Measurements from ENCODE around the gene GNG2.

The GNG2 gene

DNA sequence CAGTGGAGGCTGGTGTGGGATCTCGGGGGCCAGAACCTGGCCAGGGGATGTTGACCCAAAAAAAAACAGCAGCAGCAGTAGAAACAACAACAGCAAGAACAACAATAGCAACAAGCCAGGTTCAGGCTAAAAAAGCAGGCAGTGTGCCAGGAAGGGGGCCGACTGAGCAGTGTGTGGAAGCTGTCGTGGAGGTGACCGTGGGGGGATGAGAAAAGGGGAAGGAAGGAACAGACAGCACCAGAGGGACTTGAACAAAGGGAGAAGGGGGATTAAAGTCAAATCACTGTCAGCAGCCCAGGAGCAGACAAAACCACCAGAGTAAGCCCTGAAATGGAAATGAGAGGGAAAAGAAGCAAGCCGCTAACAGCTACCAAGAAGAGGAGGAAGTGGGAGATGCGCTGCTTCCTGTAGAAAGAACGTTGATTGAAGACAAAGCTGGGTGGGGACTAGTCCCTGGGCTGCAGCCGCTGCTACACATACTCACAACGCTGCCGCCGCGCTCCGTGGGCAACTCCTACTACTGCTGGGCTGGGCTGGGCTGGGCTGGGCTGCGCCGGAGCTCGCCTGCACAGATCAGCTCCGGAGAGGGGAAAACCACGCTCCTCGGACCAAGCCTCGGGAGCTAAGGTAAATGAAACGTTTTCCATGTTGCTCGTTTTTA lies at the start of gene GNG2:
GNG2 (plus strand) TSS at position 449 of the 661 bp plus-strand sequence. CDS start 90,067 bp downstream, outside the sequence.
- DNase-seq (ENCODE audit: low spot score), result peak; percentile 66

GRCh38 chr14:51811706-51812105 lies 48.7 kb upstream of the GNG2 start:
- no peak for DNase-seq (ENCODE audit: low spot score)

DNA sequence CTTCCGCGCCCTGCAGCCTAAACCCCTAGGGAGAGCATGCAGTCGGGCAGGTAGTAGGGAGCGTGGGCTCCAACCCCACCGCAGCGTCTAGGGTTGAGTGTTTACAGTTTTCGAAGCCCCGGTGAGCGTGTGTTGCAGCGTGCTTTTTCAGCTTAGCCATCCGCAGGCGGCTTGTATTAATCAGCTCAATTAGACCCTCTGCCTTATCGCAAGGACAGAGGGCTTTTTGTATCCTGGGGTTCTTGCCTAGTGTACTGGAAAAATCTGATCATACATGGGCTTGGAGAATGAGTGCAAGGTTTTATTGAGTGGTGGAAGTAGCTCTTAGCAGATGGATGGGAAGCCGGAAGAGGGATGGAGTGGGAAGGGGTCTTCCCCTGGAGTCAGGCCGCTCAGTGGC lies 44.4 kb upstream of the GNG2 start:
- no peak for DNase-seq (ENCODE audit: low spot score)

- no peak for DNase-seq (ENCODE audit: low spot score)
Measured at GRCh38 chr14:51817326-51817725, 43.1 kb upstream of the GNG2 start.

DNA sequence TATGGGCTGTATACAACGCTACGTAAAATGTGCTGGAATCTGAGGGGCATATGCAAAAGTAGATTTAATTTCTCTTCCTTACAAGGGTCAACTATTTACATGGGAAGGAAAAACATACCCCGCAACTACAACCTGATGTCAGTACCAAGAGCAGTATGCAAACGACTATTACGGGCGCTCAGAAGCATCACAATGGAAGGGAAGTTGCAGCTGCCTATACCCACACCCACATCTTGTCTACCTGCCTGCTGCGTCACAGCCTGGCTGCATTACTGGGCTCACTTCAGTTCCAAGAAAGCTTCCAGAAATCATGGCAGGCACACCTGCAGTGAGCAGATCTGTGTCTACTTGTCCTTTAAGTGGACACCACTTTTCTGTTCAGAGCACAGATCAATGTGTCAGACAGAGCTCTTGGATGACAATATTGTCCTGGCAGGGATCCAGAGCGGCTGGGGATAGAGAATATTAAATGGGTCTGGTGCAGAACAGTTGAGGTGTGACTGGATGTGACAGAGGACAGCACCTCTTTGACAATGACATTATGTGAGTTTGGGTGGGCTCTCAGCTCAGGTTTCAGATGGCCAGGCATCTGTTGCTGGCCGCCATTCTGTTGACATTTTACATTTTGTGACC lies 41.5 kb upstream of the GNG2 start:
- no peak for DNase-seq (ENCODE audit: low spot score)

GRCh38 chr14:51821822-51822221 lies 38.6 kb upstream of the GNG2 start:
- no peak for DNase-seq (ENCODE audit: low spot score)

- no peak for DNase-seq (ENCODE audit: low spot score)
Measured at GRCh38 chr14:51822499-51822898, 37.9 kb upstream of the GNG2 start.

- peak; percentile 50 for DNase-seq (ENCODE audit: low spot score)
Measured at GRCh38 chr14:51823706-51824105, 36.7 kb upstream of the GNG2 start.

DNA sequence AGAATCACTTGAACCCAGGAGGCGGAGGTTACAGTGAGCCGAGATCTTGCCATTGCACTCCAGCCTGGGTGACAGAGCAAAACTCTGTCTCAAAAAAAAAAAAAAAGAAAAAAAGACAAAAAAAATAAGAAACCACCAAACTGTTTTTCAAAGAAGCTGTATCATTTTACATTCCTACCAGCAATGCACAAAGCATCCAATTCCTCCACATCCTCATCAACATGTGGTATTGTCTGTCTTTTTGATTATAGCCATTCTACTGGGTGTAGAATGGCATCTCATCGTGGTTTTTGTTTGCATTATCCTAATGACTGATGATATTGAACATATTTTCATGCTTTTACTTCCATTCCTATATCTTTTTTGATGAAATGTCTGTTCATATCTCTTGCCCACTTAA lies 36.2 kb upstream of the GNG2 start:
- no peak for DNase-seq (ENCODE audit: low spot score)

GRCh38 chr14:51825926-51826325 lies 34.5 kb upstream of the GNG2 start:
- DNase-seq (ENCODE audit: low spot score), result no peak

DNA sequence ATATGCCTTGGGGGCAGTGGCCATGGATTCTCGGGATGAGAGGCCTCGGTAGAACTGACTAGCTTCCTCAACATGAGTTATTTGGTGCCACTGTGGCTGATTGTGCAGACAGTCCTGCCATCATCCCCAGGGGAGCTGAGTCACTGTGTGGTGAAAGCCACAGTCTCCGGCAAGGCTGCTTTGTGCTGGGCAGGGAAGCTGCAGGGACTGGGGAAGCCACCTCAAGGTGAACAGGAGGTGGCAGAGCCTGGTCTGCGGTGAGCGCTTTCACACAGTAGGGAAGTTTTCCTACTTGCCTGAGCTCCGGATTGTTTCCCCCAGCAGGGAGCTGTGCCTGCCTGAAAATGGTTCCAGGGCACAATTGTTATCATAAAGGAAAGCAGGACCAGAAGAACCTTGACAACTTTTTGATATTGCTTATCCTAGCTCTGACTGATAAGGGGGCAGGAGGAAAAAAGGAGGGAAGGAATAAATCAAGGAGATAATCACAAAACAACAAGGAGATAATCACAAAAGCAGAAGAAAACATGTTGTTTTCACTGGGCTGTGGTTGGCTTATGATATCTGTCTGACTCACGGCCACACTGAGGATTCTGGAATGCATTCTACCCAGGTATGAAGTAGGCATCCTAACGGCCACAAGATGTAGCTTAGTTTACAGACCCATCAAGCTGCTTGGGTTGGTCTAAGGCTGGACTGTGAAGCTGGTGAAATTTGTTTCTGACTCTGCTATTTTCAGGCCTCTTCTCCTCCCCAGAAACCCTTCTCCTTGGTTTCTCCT lies 32.2 kb upstream of the GNG2 start:
- DNase-seq (ENCODE audit: low spot score), result peak; percentile 37

- DNase-seq (ENCODE audit: low spot score), result no peak
Measured at GRCh38 chr14:51834240-51834639, 26.2 kb upstream of the GNG2 start.

DNA sequence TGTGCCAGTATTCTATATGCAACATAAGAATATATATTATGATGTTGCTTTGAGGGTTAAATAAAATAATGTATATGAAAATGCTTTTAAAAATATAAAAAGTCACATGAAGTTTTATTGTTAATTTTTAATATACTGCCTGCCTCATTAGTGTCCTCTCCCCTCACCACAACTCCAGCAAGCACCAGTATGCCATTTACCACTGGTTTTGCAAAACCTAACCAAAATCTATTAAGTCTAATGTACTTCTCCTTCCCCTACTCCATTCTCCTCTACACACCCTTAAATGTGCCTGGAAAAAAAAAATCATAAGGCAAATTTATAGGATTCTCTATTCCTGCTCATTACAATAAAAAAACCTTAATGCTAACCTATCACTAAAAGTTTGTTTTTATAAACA lies 24.0 kb upstream of the GNG2 start:
- no peak for DNase-seq (ENCODE audit: low spot score)

- no peak for DNase-seq (ENCODE audit: low spot score)
Measured at GRCh38 chr14:51844081-51844881, 16.1 kb upstream of the GNG2 start.

DNA sequence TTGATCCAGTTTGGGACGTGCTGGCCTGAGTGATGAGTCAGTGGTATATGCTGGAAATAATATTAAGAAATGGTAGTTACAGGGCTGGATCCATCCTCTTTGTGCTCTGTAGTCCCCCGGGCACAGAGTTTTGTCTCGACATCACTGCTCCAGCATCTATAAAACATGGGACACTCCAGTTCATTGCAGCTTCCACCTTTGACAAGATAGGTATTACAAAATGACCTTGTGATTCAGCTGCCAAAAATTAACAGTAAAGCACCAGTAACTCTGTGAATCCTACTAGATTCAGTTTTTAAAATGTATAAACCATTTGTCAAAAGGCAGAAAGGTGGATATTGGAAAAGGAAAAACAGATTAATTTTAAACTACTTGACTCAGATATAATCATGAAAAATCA lies 14.6 kb upstream of the GNG2 start:
- DNase-seq (ENCODE audit: low spot score), result no peak

- no peak for DNase-seq (ENCODE audit: low spot score)
Measured at GRCh38 chr14:51846631-51847488, 13.6 kb upstream of the GNG2 start.

DNA sequence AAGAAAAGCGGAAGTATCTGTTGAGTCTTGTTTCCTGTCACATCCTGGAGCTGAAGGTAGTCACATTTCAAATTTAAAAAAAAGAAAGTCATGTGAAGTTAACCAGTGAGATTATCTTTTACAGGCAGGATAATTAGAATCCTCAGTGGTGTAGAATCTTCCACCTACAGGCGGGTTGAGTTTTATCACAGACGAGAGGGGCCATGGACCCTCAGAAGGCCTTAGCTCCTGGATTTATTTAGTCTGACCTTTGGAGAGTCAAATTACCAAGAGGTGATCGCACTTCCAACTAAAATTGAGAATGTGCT lies 13.0 kb upstream of the GNG2 start:
- no peak for DNase-seq (ENCODE audit: low spot score)

- no peak for DNase-seq (ENCODE audit: low spot score)
Measured at GRCh38 chr14:51848120-51848519, 12.3 kb upstream of the GNG2 start.

DNA sequence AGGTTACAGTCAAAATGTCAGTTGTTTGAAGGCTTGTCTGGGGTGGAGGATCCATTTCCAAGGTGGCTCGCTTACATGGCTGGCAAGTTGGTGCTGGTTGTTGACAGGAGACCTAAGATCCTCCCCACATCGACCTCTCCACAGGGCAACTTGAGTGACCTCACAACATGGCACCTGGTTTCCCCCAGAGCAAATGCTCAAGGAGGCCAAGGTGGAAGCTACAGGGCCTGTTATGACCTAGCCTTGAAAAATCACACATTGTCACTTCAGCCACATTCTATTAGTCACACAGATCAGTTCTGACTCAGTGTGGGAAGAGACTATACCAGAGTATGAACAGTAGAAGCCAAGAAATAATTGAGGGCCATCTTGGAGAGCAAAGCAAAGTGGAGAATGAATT lies 11.3 kb upstream of the GNG2 start:
- no peak for DNase-seq (ENCODE audit: low spot score)

DNA sequence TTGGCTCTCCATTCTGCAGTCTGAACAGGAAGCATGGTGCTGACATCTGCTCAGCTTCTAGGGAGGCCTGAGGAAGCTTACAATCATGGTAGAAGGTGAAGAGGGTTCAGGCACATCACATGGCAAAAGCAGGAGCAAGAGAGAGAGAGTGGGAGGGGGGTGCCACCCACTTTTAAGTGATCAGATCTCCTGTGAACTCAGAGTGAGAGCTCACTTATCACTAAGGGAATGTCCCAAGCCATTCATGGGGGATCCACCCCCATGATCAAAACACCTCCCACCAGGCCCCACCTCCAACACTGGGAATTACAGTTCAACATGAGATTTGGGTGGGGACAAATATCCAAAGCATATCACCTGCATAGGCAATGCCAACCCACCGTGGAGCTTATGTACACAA lies 9.8 kb upstream of the GNG2 start:
- no peak for DNase-seq (ENCODE audit: low spot score)

GRCh38 chr14:51852541-51852940 lies 7.9 kb upstream of the GNG2 start:
- DNase-seq (ENCODE audit: low spot score), result no peak

DNA sequence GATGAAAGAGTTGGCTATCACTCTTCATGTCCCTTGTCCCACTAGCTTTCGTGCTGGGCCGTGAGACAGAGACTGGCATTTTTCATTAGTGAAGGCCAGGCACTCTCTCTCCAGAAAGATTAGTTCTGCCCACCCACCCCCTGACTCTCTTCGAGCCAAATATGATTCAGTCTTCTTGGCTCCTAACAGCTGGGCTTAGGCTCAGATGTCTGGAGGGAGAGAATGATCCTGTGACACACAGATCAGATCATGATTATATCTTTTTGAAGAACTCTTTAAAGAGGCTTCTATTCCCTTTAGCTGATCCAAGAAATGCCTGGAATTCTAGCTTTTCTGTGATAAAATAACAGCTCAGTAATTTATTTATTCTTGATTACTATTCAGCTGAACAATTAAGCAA lies 5.2 kb upstream of the GNG2 start:
- DNase-seq (ENCODE audit: low spot score), result no peak

Measured in LoVo (cell line).